GM21786 (cell line): ENCODE results near the gene PTPRG.
"Not testable (repeated sequence)": the region's sequence is repeated elsewhere in the genome, so short reads cannot be mapped to it uniquely, and the experiment has no call there.

Experiments used
- ATAC-seq: cut with Tn5 transposase; IDR thresholded peaks from one replicate; pipeline ENCODE4 v1.9.1; 2021; ENCODE audit not compliant: unreplicated experiment

The PTPRG gene

GRCh38 chr3:61743686-61744242 is 182.4 kb downstream of the PTPRG start:
- ATAC-seq: no peak

GRCh38 chr3:61748288-61748687 is 186.9 kb downstream of the PTPRG start:
- ATAC-seq: no peak

- ATAC-seq: no peak
These were observed 189.4 kb downstream of the PTPRG start for GRCh38 chr3:61750766-61751165.

GRCh38 chr3:61758839-61759238 is 197.5 kb downstream of the PTPRG start:
- no peak for ATAC-seq

DNA sequence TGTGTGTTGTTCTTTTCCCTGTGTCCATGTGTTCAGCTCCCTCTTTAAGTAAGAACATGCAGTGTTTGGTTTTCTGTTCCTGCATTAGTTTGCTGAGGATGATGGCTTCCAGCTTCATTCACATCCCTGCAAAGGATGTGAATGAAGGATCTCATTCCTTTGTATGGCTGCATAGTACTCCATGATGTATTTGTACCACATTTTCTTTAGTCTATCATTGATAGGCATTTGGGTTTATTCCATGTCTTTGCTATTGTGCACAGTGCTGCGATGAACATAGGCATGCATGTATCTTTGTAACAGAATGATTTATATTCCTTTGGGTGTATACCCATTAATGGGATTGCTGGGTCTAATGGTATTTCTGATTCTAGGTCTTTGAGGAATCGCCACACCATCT is 199.4 kb downstream of the PTPRG start:
- ATAC-seq: not testable (repeated sequence)

- ATAC-seq: no peak
These were observed 200.5 kb downstream of the PTPRG start for GRCh38 chr3:61761694-61762430.

GRCh38 chr3:61765157-61765876 is 203.9 kb downstream of the PTPRG start:
- ATAC-seq: no peak

GRCh38 chr3:61768284-61769037 is 207.1 kb downstream of the PTPRG start:
- no peak for ATAC-seq

DNA sequence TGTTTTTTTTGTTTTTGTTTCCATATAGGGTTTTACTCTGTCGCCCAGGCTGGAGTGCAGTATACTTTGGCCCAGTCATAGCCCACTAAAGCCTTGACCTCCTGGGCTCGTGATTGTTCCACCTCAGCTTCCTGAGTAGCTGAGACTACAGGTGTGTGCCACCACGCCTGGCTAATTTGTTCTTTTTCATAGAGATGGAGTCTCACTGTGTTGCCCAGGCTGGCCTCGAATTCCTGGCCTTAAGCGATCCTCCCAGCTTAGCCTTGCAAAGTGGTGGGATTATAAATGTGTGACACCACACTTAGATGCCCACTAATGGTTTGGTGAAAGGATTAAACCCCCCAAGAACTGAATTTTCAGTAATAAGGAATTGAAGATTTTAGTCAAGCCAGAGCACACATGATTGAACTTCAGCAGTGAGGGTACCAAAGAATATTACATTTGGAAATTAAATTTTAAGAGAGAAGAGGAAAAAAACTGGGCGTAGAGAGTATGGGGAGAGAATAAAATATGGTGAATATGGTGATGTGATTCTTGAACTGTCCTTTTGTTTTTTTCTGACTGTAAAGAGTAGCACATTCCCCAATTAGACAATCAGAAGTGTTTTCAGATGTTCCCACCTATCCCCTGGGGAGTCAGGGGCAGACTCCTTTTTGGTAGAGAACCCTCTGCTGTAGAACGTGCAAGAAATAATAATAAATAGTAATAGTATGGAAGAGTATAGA is 208.1 kb downstream of the PTPRG start:
- ATAC-seq: no peak

DNA sequence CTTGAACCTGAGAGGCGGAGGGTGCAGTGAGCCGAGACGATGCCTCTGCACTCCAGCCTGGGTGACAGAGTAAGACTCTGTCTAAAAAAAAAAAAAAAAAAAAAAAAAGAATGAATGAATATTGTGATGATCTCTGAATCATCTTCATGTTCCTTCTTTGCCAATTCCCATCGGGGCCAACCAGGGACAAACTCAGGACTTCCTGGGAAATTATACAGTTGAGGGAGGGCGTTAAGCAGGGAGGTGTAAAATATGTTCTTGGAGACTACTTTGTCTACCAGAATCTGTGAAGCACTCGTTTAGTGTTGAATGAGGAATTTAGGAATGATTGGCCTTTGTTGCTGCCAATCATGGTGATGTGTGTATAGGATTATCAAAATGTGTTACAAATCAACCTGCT is 210.6 kb downstream of the PTPRG start:
- ATAC-seq: no peak

DNA sequence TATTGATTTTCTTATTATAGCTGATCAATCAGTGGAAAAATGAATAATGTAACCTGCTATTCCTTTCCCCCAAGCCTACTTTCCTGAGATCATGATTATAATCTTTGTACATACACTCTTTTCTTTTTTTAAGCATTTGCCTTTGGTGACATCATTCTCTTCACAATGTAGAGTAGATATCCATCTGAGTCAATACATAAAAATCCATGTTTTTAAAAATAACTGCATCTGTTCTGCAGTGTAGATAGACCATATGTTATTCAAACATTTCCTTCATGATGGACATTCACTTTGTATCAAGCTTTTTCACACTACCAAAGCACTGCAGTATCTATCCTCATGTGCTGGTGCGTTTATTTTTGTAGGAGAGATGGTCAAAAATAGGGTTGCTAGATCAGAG is 211.1 kb downstream of the PTPRG start:
- ATAC-seq: no peak

DNA sequence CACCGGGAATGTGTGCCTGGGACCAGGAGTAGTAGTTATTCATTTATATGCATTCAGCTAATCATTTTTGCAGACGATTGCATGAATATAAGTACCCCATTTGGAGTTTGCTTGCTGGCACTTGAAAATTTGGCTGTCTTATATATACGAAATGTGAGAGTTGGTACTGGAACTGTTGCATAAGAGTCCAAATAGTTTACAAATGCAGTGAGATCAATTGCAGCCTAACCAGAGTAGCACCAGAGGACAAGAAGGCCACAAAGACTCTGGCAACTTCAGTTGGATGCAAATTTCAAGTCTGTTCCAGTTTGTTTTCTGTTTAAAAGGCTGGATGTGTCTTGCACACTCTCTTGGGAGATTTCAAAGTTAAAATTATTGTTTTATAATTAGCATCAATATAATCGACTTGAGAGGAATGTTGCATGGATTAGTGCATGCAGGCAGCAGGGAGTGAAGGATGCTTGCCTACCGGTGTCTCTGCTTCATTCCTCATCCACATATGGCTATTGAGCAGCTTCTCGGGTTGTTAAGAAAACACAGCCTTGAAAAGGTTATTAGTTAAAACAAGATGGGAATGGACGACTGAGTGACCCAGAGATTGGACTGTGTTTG is 213.0 kb downstream of the PTPRG start:
- ATAC-seq: no peak

DNA sequence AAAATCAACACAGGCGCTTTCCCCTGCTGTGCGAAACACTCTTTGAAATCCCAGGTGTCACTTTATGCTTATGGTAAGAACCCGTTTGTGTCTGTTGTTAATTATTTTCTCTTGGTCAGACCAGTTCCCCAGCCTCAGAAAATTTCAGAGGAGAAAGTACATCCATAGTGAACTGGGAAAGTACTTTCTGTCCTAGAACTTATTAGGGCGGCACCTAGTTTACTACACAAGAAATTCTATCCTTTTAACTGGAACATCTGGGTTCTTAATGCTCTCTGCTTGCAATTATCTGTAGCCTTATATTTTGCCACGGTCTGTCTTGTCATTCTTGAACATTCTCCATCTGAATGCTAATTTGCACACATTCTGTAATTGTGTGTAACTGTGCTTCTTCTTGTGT is 215.0 kb downstream of the PTPRG start:
- no peak for ATAC-seq

DNA sequence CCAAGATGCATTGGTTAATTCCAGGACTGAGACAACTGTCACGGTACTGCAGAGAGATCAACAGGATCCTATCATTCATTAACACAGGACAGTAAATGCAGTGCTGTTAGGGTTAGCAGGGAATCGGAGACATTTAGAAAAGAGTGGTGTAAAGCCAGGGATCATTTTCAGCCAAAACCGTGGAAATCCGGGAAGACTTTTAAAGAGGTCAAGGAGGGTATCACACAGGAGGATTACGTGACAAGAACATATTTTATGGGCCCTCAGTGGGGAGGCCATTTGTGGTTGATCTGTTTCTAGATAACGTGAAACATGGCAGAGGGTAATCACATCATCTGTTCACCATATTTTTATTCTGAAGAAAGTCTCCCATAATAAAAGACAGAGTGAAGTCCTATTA is 216.1 kb downstream of the PTPRG start:
- no peak for ATAC-seq

GRCh38 chr3:61778095-61778494 is 216.7 kb downstream of the PTPRG start:
- ATAC-seq: no peak

DNA sequence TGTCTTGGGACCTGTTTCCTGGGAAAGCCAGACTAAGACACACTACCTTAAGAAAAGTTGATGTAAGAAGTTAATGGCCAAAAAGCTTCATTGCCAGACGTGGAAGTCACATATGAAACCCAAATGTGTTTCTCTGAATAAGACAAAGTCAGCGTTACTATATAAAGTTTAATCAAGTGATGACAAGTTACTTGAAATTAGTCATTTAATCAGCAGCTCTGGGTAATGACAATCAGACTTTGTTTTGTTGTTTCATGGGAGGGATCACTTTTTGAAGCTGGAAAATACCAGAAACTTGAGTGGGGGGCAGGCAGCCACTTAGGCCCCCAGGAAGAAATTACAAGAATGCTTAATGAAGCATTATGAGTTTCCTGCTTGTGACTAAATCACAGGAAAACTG is 218.6 kb downstream of the PTPRG start:
- no peak for ATAC-seq

GRCh38 chr3:61780455-61781228 is 219.3 kb downstream of the PTPRG start:
- ATAC-seq: no peak

GRCh38 chr3:61783993-61784718 is 222.8 kb downstream of the PTPRG start:
- no peak for ATAC-seq
